GM12878 (cell line): ENCODE data around the gene EDEM2. TPM values are rescaled to one million over a fixed set of nuclear protein-coding genes. Genes with fewer than 3 reads are reported as not detected.

Source experiments
- ATAC-seq: fragments of 200-7000 bp; cut with Tn5 transposase; 3 replicates; pipeline ENCODE4 v1.9.1; 2020; ENCODE audit warnings: mild to moderate bottlenecking, moderate library complexity
- BruUV-seq: library from RNA; stranded (reverse); fragments of 400-500 nt; replicated peaks from 2 replicates; lab custom pipeline; 2021; lab: Mats Ljungman, UMichigan
- CTCF ChIA-PET: fragments of 300-600 bp; sonication (Branson Sonifier 250); formaldehyde crosslinking; extraction: SDS; loops from one replicate; lab custom pipeline; 2021; ENCODE audit warnings: inconsistent platforms; lab: Yijun Ruan, JAX
- POLR2A ChIA-PET: fragments of 350-600 bp; formaldehyde crosslinking; extraction: SDS; loops from one replicate; lab custom pipeline; 2021; ENCODE audit warnings: inconsistent platforms; lab: Charles Lee
- RAD21 ChIA-PET: fragments of 300-600 bp; sonication (Branson Sonifier 250); formaldehyde crosslinking; loops from one replicate; lab custom pipeline; 2023; ENCODE audit warnings: antibody characterized with exemption; ENCODE audit not compliant: unreplicated experiment; lab: Charles Lee
- SMC1A ChIA-PET: fragments of 300-600 bp; sonication (Branson Sonifier 250); formaldehyde crosslinking; loops from one replicate; lab custom pipeline; 2023; ENCODE audit not compliant: unreplicated experiment, uncharacterized antibody; lab: Charles Lee
- DNase-seq: peaks from one replicate; pipeline ENCODE4 v3.0.0-alpha.2; 2011; ENCODE audit warnings: low read depth, low spot score
- FAIRE-seq: peaks from 3 replicates; lab custom pipeline; 2011; peaks lifted over from hg19 to GRCh38; lab: Jason Lieb, UNC
- H2AFZ ChIP-seq: 2 replicates; pipeline ENCODE4 v1.6.0; 2011; ENCODE audit warnings: low read depth, low read length, control low read depth; ENCODE audit not compliant: control insufficient read depth
- H3K27ac ChIP-seq: 2 replicates; pipeline ENCODE4 v1.5.1; 2011; ENCODE audit warnings: control low read depth; ENCODE audit not compliant: control insufficient read depth, insufficient read depth
- H3K27me3 ChIP-seq, 2 experiments: replicated peaks in 1 of 2; 2 replicates each; pipeline versions ENCODE4 v1.6.0 to v1.6.1; 2011; ENCODE audit warnings: low read length in 1 of 2; ENCODE audit not compliant: control insufficient read depth in 2 of 2, insufficient read depth in 2 of 2
- H3K36me3 ChIP-seq, 2 experiments: 2 replicates each; pipeline ENCODE4 v1.5.1; 2011; ENCODE audit warnings: low read length in 1 of 2; ENCODE audit not compliant: control insufficient read depth in 2 of 2, insufficient read depth in 2 of 2
- H3K4me1 ChIP-seq: 2 replicates; pipeline ENCODE4 v1.6.1; 2011; ENCODE audit warnings: mild to moderate bottlenecking, low read length, moderate library complexity, mixed read lengths; ENCODE audit not compliant: control insufficient read depth, insufficient read depth
- H3K4me2 ChIP-seq: 2 replicates; pipeline ENCODE4 v1.6.0; 2011; ENCODE audit warnings: control low read depth; ENCODE audit not compliant: control insufficient read depth, insufficient read depth
- H3K4me3 ChIP-seq: fragments of 200-600 bp; sonication (generic); 2 replicates; pipeline ENCODE4 v1.5.1; 2016
- H3K79me2 ChIP-seq: 2 replicates; pipeline ENCODE4 v1.6.0; 2011; ENCODE audit warnings: low read length; ENCODE audit not compliant: control insufficient read depth, insufficient read depth
- H3K9ac ChIP-seq: 2 replicates; pipeline ENCODE4 v1.8.0; 2011; ENCODE audit warnings: low read length, control low read depth, mixed read lengths; ENCODE audit not compliant: control insufficient read depth, insufficient read depth
- H3K9me3 ChIP-seq: replicated peaks from 3 replicates; pipeline ENCODE4 v1.5.1; 2011; ENCODE audit warnings: mild to moderate bottlenecking, low read length; ENCODE audit not compliant: control insufficient read depth, insufficient read depth
- H4K20me1 ChIP-seq: 2 replicates; pipeline ENCODE4 v1.6.0; 2011; ENCODE audit not compliant: control insufficient read depth, insufficient read depth
- CBFB ChIP-seq: IDR thresholded peaks from 2 replicates; pipeline ENCODE4 v1.6.1; 2016; ENCODE audit warnings: antibody characterized with exemption, low read depth
- E2F8 ChIP-seq: fragments of 450-650 bp; IDR thresholded peaks from 2 replicates; pipeline ENCODE4 v1.6.1; 2018; ENCODE audit warnings: mild to moderate bottlenecking, low read depth, moderate library complexity; ENCODE audit not compliant: partially characterized antibody
- ESRRA ChIP-seq: IDR thresholded peaks from 2 replicates; pipeline ENCODE4 v1.6.1; 2012; ENCODE audit warnings: mild to moderate bottlenecking, low read length, improper control_type of control experiment
- ETV6 ChIP-seq, 2 experiments: fragments of 450-650 bp in 1 of 2; IDR thresholded peaks in 1 of 2; conservative IDR thresholded peaks in 1 of 2; 2 replicates each; pipeline ENCODE4 v1.6.1; 2014; ENCODE audit warnings: antibody characterized with exemption in 1 of 2, borderline replicate concordance in 1 of 2, low read depth in 1 of 2, mild to moderate bottlenecking in 1 of 2, moderate library complexity in 1 of 2
- EZH2 ChIP-seq: IDR thresholded peaks from 2 replicates; pipeline ENCODE4 v1.6.1; 2012; ENCODE audit warnings: low read depth, mild to moderate bottlenecking, control low read depth, inconsistent platforms, low read length, borderline replicate concordance; ENCODE audit not compliant: control insufficient read depth
- HCFC1 ChIP-seq: fragments of 150-350 bp; IDR thresholded peaks from 2 replicates; pipeline ENCODE4 v1.6.1; 2014; ENCODE audit warnings: low read length
- IKZF2 ChIP-seq, 2 experiments: fragments of 450-650 bp; IDR thresholded peaks; 2 replicates each; pipeline ENCODE4 v1.6.1; 2017; ENCODE audit warnings: mild to moderate bottlenecking in 2 of 2, moderate library complexity in 2 of 2
- LARP7 ChIP-seq: fragments of 450-650 bp; IDR thresholded peaks from 2 replicates; pipeline ENCODE4 v1.6.1; 2017; ENCODE audit warnings: mild to moderate bottlenecking
- MAX ChIP-seq: IDR thresholded peaks from 2 replicates; pipeline ENCODE4 v1.6.1; 2012; ENCODE audit warnings: low read depth, low read length, improper control_type of control experiment
- NRF1 ChIP-seq: conservative IDR thresholded peaks from 2 replicates; pipeline ENCODE4 v1.6.1; 2011; ENCODE audit warnings: mild to moderate bottlenecking, low read depth, low read length, improper control_type of control experiment
- POU2F2 ChIP-seq: IDR thresholded peaks from 3 replicates; pipeline ENCODE4 v1.6.1; 2011; ENCODE audit warnings: low read depth, mild to moderate bottlenecking, low read length, borderline replicate concordance
- RFX5 ChIP-seq: IDR thresholded peaks from 2 replicates; pipeline ENCODE4 v1.6.1; 2011; ENCODE audit warnings: low read depth, low read length, improper control_type of control experiment
- RUNX3 ChIP-seq: IDR thresholded peaks from 2 replicates; pipeline ENCODE4 v1.6.1; 2012; ENCODE audit warnings: low read length, inconsistent platforms
- SIN3A ChIP-seq: IDR thresholded peaks from 2 replicates; pipeline ENCODE4 v1.6.1; 2012; ENCODE audit warnings: low read depth, low read length, improper control_type of control experiment
- SPI1 ChIP-seq: IDR thresholded peaks from 2 replicates; pipeline ENCODE4 v1.6.1; 2011; ENCODE audit warnings: low read depth, mild to moderate bottlenecking, low read length, moderate library complexity, borderline replicate concordance; ENCODE audit not compliant: insufficient read depth
- WGBS: methylation state at CpG from one replicate; pipeline ENCODE4 v1.1.6; 2016; ENCODE audit warnings: low lambda C conversion rate; ENCODE audit not compliant: insufficient replicate concordance, insufficient coverage; ENCODE audit errors: missing lambda C conversion rate; 5-methylcytosine and 5-hydroxymethylcytosine counted together
- in situ Hi-C: fragments of 300-500 bp; cut with MboI; formaldehyde crosslinking; loops from 9 replicates; pipeline ENCODE4 v1.14.3; 2018; ENCODE audit warnings: mixed read lengths
- intact Hi-C: fragments of 100-400 bp; cut with micrococcal nuclease; formaldehyde crosslinking; loops from one replicate; pipeline ENCODE4 v1.14.2; 2022; ENCODE audit not compliant: unreplicated experiment
- polyA plus RNA-seq, 11 experiments: library from polyadenylated mRNA; depleted of rRNA in 4 of 11; unstranded in 6 of 11; stranded (reverse) in 5 of 11; fragments of >200 nt; fragmentation: Nextera tagmentation in 4 of 11; fragmentation: Illumina TruSeq in 1 of 11; extraction: Ambion mirVana in 4 of 11; extraction: Trizol in 1 of 11; gene quantifications; 1 replicate in 1 of 11; 2 replicates in 10 of 11; pipeline versions ENCODE4 v1.2.1 to v1.2.3, GENCODE V29; 2011 to 2016; ENCODE audit warnings: inconsistent platforms in 2 of 11, missing spikeins in 2 of 11, low read depth in 1 of 11
- total RNA-seq, 4 experiments: library from RNA; depleted of rRNA in 3 of 4; stranded (reverse); fragments of >200 nt in 3 of 4; fragmentation: Illumina TruSeq in 1 of 4; extraction: Trizol in 1 of 4; gene quantifications; 2 replicates each; pipeline versions ENCODE4 v1.2.1 to v1.2.3, GENCODE V29; 2013 to 2021
- TF ChIP-seq, protein P1 (sequence below): IDR thresholded peaks from 2 replicates; pipeline ENCODE4 v1.6.1; 2011; ENCODE audit warnings: low read depth, low read length, improper control_type of control experiment, borderline replicate concordance
- TF ChIP-seq, protein P2 (sequence below): fragments of 450-650 bp; IDR thresholded peaks from 2 replicates; pipeline ENCODE4 v1.6.1; 2017; ENCODE audit warnings: borderline replicate concordance

The EDEM2 gene
- total and polyA plus RNA-seq, 10 of the 15 experiments (the other 5 are each of a cell fraction or from before 2014, with no cell fraction given): 9.9 to 24.8 (median 14.8) TPM

DNA sequence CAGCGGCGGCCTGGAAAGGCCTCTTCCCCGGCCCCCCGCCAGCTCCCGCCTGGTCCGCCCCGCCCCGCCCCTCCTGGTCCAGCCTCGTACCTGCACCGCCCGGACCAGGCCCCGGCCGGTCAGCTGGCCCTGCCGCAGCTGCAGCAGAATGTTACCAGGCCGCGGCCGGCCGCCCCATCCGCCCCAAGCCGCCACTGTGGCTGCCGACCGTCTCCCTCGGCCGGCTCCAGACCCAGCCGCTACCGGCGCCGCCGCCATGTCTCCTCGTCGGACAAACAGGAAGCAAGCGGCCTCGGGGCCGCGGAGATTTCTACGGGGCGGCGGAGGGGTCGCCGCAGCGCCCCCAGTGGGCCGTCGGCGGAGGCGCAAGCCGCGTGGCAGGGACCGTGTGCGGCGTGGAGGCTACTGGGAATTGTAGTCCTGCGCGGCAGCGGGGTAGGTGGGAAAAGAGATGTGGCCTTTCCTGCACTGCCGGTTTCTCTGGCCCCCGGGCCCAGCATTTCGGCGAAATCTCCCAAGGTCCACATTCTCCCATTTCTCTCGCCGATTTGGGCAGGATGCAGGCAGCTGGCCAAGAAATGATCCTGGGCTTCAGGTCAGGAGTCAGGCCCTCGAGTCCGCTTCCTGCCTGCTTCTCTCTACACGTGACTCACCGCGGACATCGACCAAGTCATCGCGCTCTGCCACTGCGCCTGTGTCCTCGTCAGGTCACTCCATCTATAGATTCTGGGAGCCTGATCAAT is 54.4 kb downstream of the EDEM2 start, which contains the start of gene TRPC4AP:
TRPC4AP (minus strand) TSS at position 284 of the 743 bp plus-strand sequence; CDS start at position 258, 26 bp downstream.
- Histone ChIP-seq H3K9ac (peak within 1 kb of the TSS; percentile 91), H4K20me1 (no peaks in the 10 kb centered on the region), H3K27me3 (no peaks in the 10 kb centered on the region), H3K9me3 (no peaks in the 10 kb centered on the region), H2AFZ (peak within 1 kb of the TSS; percentile 99), H3K79me2 (peaks cover 45% of the 10 kb centered on the region), H3K4me3 (peak within 1 kb of the TSS; percentile 82), H3K4me2 (peak within 1 kb of the TSS; percentile 82), H3K27ac (peak within 1 kb of the TSS; percentile 69), H3K4me1 (peaks cover 15% of the 10 kb centered on the region), H3K36me3 (peaks cover 0 to 4% of the 10 kb centered on the region in 2 experiments; a peak in 1 of 4 replicates)
- peak; percentile 71 for FAIRE-seq
- intact Hi-C loops: loop anchor here (10.0 kb wide), 1 partner anchor 218 kb away; the partner anchor contains the start of genes ACSS2 and GGT7
- in situ Hi-C loops: no loop called here
- RAD21 ChIA-PET: interaction anchor here (0.6 to 1.0 kb wide), 3 partner anchors 52 to 218 kb away, joined by 3 to 4 read pairs (median 4); no protein-coding TSS in a partner anchor
- POLR2A ChIA-PET: interaction anchor here (0.5 to 0.6 kb wide), 3 partner anchors 22 to 823 kb away, joined by 3 to 5 read pairs (median 3); no protein-coding TSS in a partner anchor
- 3% methylated on average over 50 of the region's 69 CpGs for WGBS
- SMC1A ChIA-PET: interaction anchor here (1.2 kb wide), 1 partner anchor 52 kb away, joined by 3 read pairs; no protein-coding TSS in a partner anchor
- DNase-seq: peak; percentile 57
- CTCF ChIA-PET: interaction anchor here (0.6 to 5.0 kb wide), 8 partner anchors 8 to 224 kb away, joined by 3 to 65 read pairs (median 4); partner anchors contain the start of genes EDEM2, GSS and MYH7B
- ATAC-seq: peak; percentile 95
- no TSS peak for BruUV-seq
- TF ChIP-seq POU2F2 (no peak; the same call in 2 of the 3 replicates), HCFC1 (peak; percentile 94), IKZF2 (IDR thresholded peaks at IDR 0.05) (peak in 1 of 2 experiments; percentile 41; a peak in 1 of 4 replicates), ESRRA (peak; percentile 61; the same call in 1 of the 2 replicates), EZH2 (no peak), E2F8 (no peak), NRF1 (no peak), CBFB (no peak), LARP7 (peak; percentile 81), RFX5 (0 out of 2 replicates have a peak, but pooled peaks have one; percentile 14), SIN3A (peak; percentile 92), SPI1 (no peak), RUNX3 (peak; percentile 71), ETV6 (conservative IDR thresholded peaks at IDR 0.05 in 1 of 2, IDR thresholded peaks at IDR 0.05 in 1 of 2; ENCODE audit: borderline replicate concordance in 1 of 2, low read depth in 1 of 2) (0 out of 4 replicates have a peak, but pooled peaks of 1 of the 2 experiments have one; percentile 29), MAX (peak; percentile 95)
- TF ChIP-seq, protein P1, sequence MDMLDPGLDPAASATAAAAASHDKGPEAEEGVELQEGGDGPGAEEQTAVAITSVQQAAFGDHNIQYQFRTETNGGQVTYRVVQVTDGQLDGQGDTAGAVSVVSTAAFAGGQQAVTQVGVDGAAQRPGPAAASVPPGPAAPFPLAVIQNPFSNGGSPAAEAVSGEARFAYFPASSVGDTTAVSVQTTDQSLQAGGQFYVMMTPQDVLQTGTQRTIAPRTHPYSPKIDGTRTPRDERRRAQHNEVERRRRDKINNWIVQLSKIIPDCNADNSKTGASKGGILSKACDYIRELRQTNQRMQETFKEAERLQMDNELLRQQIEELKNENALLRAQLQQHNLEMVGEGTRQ: no peak; the same call in 1 of the 2 replicates
- TF ChIP-seq, protein P2, sequence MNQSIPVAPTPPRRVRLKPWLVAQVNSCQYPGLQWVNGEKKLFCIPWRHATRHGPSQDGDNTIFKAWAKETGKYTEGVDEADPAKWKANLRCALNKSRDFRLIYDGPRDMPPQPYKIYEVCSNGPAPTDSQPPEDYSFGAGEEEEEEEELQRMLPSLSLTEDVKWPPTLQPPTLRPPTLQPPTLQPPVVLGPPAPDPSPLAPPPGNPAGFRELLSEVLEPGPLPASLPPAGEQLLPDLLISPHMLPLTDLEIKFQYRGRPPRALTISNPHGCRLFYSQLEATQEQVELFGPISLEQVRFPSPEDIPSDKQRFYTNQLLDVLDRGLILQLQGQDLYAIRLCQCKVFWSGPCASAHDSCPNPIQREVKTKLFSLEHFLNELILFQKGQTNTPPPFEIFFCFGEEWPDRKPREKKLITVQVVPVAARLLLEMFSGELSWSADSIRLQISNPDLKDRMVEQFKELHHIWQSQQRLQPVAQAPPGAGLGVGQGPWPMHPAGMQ: no peak
